HepG2 (cell line): Measurements from ENCODE around the gene ANO2. TPM values are rescaled to one million over a fixed set of nuclear protein-coding genes. Genes with fewer than 3 reads are reported as not detected.

Source experiments
- ATAC-seq: fragments of 200-7000 bp; cut with Tn5 transposase; 3 replicates; pipeline ENCODE4 v1.9.1; 2020; ENCODE audit warnings: mild to moderate bottlenecking, moderate library complexity
- BruUV-seq: library from RNA; stranded (reverse); fragments of 400-500 nt; replicated peaks from 2 replicates; lab custom pipeline; 2021; lab: Mats Ljungman, UMichigan
- CTCF ChIA-PET: fragments of 300-600 bp; formaldehyde crosslinking; extraction: SDS; loops from one replicate; lab custom pipeline; 2021; ENCODE audit warnings: low total read pairs, inconsistent platforms, low intra/inter-chr PET ratio; lab: Yijun Ruan, JAX
- POLR2A ChIA-PET: fragments of 350-600 bp; sonication (Branson Sonifier 250); formaldehyde crosslinking; loops from one replicate; lab custom pipeline; 2020; ENCODE audit warnings: antibody characterized with exemption, inconsistent platforms; lab: Yijun Ruan, JAX
- DNase-seq: peaks from one replicate; pipeline ENCODE4 v3.0.0-alpha.2; 2015; ENCODE audit warnings: low spot score
- FAIRE-seq: peaks from 3 replicates; lab custom pipeline; 2011; peaks lifted over from hg19 to GRCh38; lab: Jason Lieb, UNC
- H2AFZ ChIP-seq: one replicate; pipeline ENCODE4 v1.6.1; 2011; ENCODE audit warnings: low read length, inconsistent platforms
- H3K27ac ChIP-seq: fragments of 300-600 bp; 3 replicates; pipeline ENCODE4 v1.8.0; 2011; ENCODE audit warnings: mixed run types, mild to moderate bottlenecking, mixed read lengths, low read length, inconsistent platforms; ENCODE audit not compliant: insufficient read depth; ENCODE audit errors: extremely low read length
- H3K27me3 ChIP-seq, 2 experiments: fragments of 200-600 bp in 1 of 2; 2 replicates in 1 of 2; 3 replicates in 1 of 2; pipeline versions ENCODE4 v1.6.0 to v1.8.0; 2011; ENCODE audit warnings: low read length in 2 of 2, mild to moderate bottlenecking in 2 of 2, moderate library complexity in 2 of 2, inconsistent platforms in 1 of 2; ENCODE audit not compliant: insufficient read depth in 2 of 2, control insufficient read depth in 1 of 2
- H3K36me3 ChIP-seq, 2 experiments: fragments of 200-600 bp in 1 of 2; replicated peaks in 1 of 2; 2 replicates in 1 of 2; 3 replicates in 1 of 2; pipeline versions ENCODE4 v1.5.1 to v1.8.0; 2011; ENCODE audit warnings: low read length in 2 of 2, inconsistent platforms in 1 of 2; ENCODE audit not compliant: insufficient read depth in 2 of 2, control insufficient read depth in 1 of 2
- H3K4me1 ChIP-seq: 2 replicates; pipeline ENCODE4 v1.5.1; 2012; ENCODE audit warnings: low read length, inconsistent platforms; ENCODE audit not compliant: insufficient read depth
- H3K4me2 ChIP-seq: 2 replicates; pipeline ENCODE4 v1.6.0; 2011; ENCODE audit warnings: low read depth, low read length, inconsistent platforms
- H3K4me3 ChIP-seq, 3 experiments: fragments of 200-600 bp in 1 of 3; sonication (generic), shearing (Covaris generic) in 1 of 3; replicated peaks in 1 of 3; 2 replicates each; pipeline ENCODE4 v1.5.1; 2011 to 2016; ENCODE audit warnings: low read length in 3 of 3, inconsistent platforms in 2 of 3, low read depth in 2 of 3, mild to moderate bottlenecking in 2 of 3, control low read depth in 1 of 3, mixed read lengths in 1 of 3; ENCODE audit not compliant: insufficient read depth in 1 of 3
- H3K79me2 ChIP-seq: one replicate; pipeline ENCODE4 v1.6.1; 2011; ENCODE audit warnings: low read length, inconsistent platforms; ENCODE audit not compliant: insufficient read depth
- H3K9ac ChIP-seq: 2 replicates; pipeline ENCODE4 v1.6.0; 2011; ENCODE audit warnings: mild to moderate bottlenecking, low read depth, low read length, inconsistent platforms; ENCODE audit not compliant: insufficient read depth
- H3K9me3 ChIP-seq: 2 replicates; pipeline ENCODE4 v1.5.1; 2012; ENCODE audit warnings: mild to moderate bottlenecking, low read length
- H4K20me1 ChIP-seq: 2 replicates; pipeline ENCODE4 v1.6.0; 2011; ENCODE audit warnings: inconsistent platforms, mild to moderate bottlenecking, low read length, moderate library complexity; ENCODE audit not compliant: insufficient read depth
- NFE2 ChIP-seq: sonication (generic); formaldehyde crosslinking; IDR thresholded peaks from 2 replicates; pipeline ENCODE4 v1.4.0; 2020; ENCODE audit warnings: missing genetic modification reagents
- SMAD1 ChIP-seq: sonication (generic); formaldehyde crosslinking; IDR thresholded peaks from 2 replicates; pipeline ENCODE4 v1.4.0; 2020; ENCODE audit warnings: missing genetic modification reagents, low read depth, mild to moderate bottlenecking, borderline replicate concordance
- ZBTB37 ChIP-seq: sonication (generic); formaldehyde crosslinking; IDR thresholded peaks from 2 replicates; pipeline ENCODE4 v1.4.0; 2020; ENCODE audit warnings: mild to moderate bottlenecking, missing genetic modification reagents
- ZFP90 ChIP-seq: sonication (generic); formaldehyde crosslinking; IDR thresholded peaks from 2 replicates; pipeline ENCODE4 v1.8.0; 2022; ENCODE audit warnings: missing genetic modification reagents, mild to moderate bottlenecking, inconsistent platforms, borderline replicate concordance
- ZNF383 ChIP-seq: sonication (generic); formaldehyde crosslinking; IDR thresholded peaks from 2 replicates; pipeline ENCODE4 v1.4.0; 2020; ENCODE audit warnings: missing genetic modification reagents, mild to moderate bottlenecking, borderline replicate concordance
- ZNF484 ChIP-seq: sonication (generic); formaldehyde crosslinking; IDR thresholded peaks from 2 replicates; pipeline ENCODE4 v1.5.1; 2020; ENCODE audit warnings: mild to moderate bottlenecking, low read depth, missing genetic modification reagents, borderline replicate concordance
- ZNF496 ChIP-seq: sonication (generic); formaldehyde crosslinking; IDR thresholded peaks from 2 replicates; pipeline ENCODE4 v1.8.1; 2023; ENCODE audit warnings: mild to moderate bottlenecking, moderate library complexity, missing genetic modification reagents; ENCODE audit not compliant: insufficient replicate concordance
- WGBS: methylation state at CpG from one replicate; pipeline ENCODE4 v1.1.6; 2017; ENCODE audit warnings: low lambda C conversion rate; 5-methylcytosine and 5-hydroxymethylcytosine counted together
- in situ Hi-C: cut with HindIII; loops from 2 replicates; pipeline ENCODE4 v1.10.0; 2017; ENCODE audit warnings: low pct_unique_long_range_greater_than_20kb; ENCODE audit not compliant: extremely low pct_ligation_motif_present
- intact Hi-C: fragments of 100-400 bp; cut with micrococcal nuclease; formaldehyde crosslinking; loops from one replicate; pipeline ENCODE4 v1.10.0; 2022; ENCODE audit not compliant: unreplicated experiment
- polyA plus RNA-seq, 8 experiments: library from polyadenylated mRNA; depleted of rRNA in 3 of 8; stranded (reverse) in 7 of 8; unstranded in 1 of 8; fragments of >200 nt; fragmentation: Illumina TruSeq in 4 of 8; extraction: Trizol in 4 of 8; gene quantifications; 2 replicates each; pipeline versions ENCODE4 v1.2.1 to v1.2.3, GENCODE V29; 2011 to 2016; ENCODE audit warnings: low read depth in 4 of 8, missing spikeins in 1 of 8, mixed read lengths in 1 of 8; ENCODE audit not compliant: insufficient read depth in 1 of 8
- total RNA-seq, 5 experiments: library from RNA; depleted of rRNA; stranded (reverse); fragments of >200 nt; fragmentation: Illumina TruSeq; extraction: Trizol; gene quantifications; 2 replicates each; pipeline ENCODE4 v1.2.3, GENCODE V29; 2016; ENCODE audit warnings: low read depth in 1 of 5

The ANO2 gene
- total and polyA plus RNA-seq, 2 of the 13 experiments (the other 11 are each of a cell fraction or from before 2014, with no cell fraction given) = 0.18 TPM; not detected in 1

GRCh38 chr12:5806371-5807089 is 138.5 kb downstream of the ANO2 start (continued):
- TF ChIP-seq NFE2 (CRISPR knock-in tag) = no peak

GRCh38 chr12:5803532-5803931 is 141.5 kb downstream of the ANO2 start:
- Histone ChIP-seq H3K27ac (no peak overlapping the region), H3K27me3 (peaks cover 0 to 1% of the 10 kb centered on the region in 2 experiments; a peak in 2 of 5 replicates), H3K4me1 (no peaks in the 10 kb centered on the region), H3K4me2 (no peak overlapping the region), H3K79me2 (no peaks in the 10 kb centered on the region), H3K36me3 (no peaks in the 10 kb centered on the region), H2AFZ (no peak overlapping the region), H4K20me1 (no peaks in the 10 kb centered on the region), H3K4me3 (no peak overlapping the region), H3K9ac (no peak overlapping the region), H3K9me3 (no peaks in the 10 kb centered on the region)
- WGBS = 10% methylated on average over 5 of the region's 7 CpGs
- BruUV-seq = no TSS peak
- in situ Hi-C loops (no loop called here), intact Hi-C loops (no loop called here)
- FAIRE-seq = no peak
- ChIA-PET POLR2A (no interaction called here), CTCF (no interaction called here)
- TF ChIP-seq ZFP90 (no peak), ZNF484 (CRISPR knock-in tag) (no peak), ZNF496 (CRISPR knock-in tag) (no peak), ZNF383 (no peak), ZBTB37 (CRISPR knock-in tag) (no peak), SMAD1 (no peak)
- no peak for DNase-seq
- no peak for ATAC-seq
